NCI-H748 (cell line): ENCODE measurements around the gene TUSC2.
"Not testable (repeated sequence)": the region's sequence is repeated elsewhere in the genome, so short reads cannot be mapped to it uniquely, and the experiment has no call there.

ENCODE experiments used
- DNase-seq: peaks from one replicate; lab custom pipeline; 2025; ENCODE audit not compliant: unreplicated experiment; lab: John Stamatoyannopoulos, UW

TUSC2 gene

GRCh38 chr3:50319181-50319893 is 8.7 kb downstream of the TUSC2 start:
- DNase-seq: no peak

- no peak for DNase-seq
Observed at GRCh38 chr3:50318615-50319014, 9.4 kb downstream of the TUSC2 start.

DNA sequence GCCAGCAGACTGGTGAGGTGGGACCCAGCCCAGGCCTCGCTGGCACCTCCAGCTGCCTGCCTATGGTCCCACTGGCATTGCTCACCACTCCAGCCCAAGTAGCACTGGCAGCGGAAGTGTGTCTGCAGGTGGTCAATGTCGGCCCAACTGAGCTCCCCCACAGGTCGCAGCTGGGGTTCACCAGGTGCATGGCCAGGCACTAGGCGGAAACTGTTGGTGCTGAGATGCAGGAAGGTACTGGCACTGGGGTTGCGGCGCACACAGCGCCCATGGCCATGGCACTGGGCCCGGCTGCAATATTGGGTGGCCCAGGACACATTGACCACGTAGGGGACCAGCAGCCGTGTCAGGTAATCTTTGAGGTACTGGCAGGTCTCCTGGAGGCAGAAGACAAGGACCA is 9.9 kb downstream of the TUSC2 start:
- no peak for DNase-seq

GRCh38 chr3:50317300-50317699 is 10.7 kb downstream of the TUSC2 start:
- DNase-seq: no peak

DNA sequence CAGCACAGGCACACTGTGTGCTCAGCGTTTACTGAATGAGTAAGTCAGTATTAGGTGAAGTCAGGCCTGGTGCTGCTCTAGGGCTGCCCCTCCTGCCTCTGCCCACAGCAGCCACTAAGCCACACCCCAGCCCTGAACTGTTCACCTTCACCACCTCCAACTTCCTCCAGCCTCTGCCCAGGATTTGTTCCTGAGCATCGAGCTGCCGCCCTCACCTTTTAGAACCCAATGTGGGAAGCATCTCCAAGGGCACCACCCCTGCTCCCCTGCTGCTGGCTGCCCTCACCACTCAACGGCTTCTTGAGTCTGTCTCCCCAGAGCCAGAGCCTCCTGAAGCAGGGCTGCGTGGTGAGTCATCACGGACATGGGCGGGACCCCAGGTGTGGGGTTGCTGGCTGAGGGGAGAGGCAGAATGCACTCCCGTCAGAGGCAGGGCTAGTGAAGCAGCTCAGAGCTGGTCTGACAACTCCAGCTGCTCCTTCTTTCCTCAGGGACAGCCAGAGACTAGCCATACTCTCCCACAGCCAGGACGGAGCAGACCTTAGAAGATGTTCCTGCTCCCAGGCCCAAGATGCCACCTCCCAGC is 11.3 kb downstream of the TUSC2 start:
- no peak for DNase-seq

GRCh38 chr3:50314816-50315215 is 13.2 kb downstream of the TUSC2 start:
- DNase-seq: no peak

DNA sequence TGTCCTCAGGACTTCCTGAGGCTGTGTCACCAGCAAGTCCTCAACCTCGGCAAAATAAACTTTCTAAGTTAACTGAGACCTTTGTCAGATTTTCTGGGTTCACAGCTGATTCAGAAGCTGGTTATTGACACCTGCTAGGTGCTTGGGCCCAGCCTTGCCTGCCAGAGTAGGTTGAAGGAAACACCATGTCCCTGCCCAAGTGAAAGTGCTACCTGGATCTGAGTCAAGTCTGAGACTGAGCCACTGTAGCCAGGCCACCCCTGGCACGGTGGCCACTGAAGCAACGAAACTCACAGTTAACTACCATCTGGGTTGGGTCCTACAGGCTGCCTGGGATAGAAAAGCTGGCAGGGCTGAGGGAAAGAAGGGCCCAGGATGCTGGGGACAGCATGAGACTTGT is 13.7 kb downstream of the TUSC2 start:
- no peak for DNase-seq

DNA sequence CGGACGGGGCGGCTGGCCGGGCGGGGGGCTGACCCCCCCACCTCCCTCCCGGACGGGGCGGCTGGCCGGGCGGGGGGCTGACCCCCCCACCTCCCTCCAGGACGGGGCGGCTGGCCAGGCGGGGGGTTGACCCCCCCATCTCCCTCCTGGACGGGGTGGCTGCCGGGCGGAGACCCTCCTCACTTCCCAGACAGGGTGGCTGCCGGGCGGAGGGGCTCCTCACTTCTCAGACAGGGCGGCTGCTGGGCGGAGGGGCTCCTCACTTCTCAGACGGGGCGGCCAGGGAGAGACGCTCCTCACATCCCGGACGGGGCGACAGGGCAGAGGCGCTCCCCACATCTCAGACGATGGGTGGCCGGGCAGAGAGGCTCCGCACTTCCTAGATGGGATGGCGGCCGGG is 16.0 kb downstream of the TUSC2 start:
- not testable (repeated sequence) for DNase-seq

DNA sequence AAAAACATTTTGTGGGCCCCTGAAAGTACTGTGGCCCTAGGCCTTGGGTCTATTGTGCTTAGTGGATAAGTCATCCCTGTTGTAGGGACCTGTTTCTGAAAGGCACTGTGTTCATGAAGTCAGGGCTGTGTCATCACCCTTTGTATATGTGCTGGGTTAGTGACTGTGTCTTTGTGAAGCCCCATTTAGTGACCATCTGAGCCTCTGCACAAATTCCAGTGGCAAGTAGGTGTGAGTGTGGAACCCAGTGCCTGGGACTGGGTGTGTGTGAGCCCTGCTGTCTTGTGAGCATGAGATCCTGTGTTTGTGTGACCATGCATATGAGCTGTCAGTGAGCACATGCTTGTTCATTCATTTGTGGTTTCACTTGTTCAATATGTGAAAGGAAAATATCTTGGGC is 23.4 kb downstream of the TUSC2 start:
- no peak for DNase-seq

DNA sequence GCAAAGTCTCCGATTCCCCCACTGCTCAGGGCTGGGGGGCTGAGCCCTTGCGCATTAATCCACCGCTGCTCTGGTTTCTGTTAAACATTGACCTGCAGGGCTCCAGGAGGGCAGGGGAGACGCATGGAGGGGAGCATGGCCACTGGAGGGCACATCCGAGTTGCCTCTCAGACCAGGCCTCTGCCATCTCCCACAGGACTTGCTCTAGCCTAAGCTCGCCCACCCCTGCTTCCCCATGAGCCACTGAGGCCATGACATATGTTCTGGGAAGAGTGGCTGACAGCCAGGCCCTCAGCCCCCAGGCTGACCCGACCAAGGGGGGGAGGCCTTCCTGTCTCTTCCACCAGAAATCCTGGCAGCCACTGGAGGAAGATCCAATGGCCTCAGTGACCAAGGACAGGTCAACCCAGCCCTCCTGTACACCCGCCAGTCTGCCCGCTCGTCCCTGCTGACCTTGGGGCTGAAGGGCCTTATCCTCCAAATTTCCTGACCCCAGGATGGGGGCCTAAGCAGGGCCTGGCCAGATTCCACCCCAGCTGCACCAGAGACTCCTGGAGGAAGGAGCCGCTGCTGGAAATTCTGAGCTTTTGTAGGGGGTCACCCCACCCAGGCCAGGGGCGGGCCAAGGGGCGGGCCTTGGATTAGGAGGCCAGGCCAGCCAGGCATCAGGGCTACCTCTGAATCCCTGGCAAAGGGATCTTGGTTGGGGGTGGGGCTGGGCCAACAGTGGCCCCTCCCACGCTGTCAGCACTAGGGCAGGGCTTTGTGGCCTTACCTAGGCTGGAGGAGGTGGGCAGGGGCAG is 24.8 kb downstream of the TUSC2 start, which contains the start of gene HYAL1:
Gene HYAL1, minus strand, starts transcription at position 562 of the 803 bp plus-strand sequence. CDS start 618 bp downstream, outside the sequence.
- DNase-seq: no peak

DNA sequence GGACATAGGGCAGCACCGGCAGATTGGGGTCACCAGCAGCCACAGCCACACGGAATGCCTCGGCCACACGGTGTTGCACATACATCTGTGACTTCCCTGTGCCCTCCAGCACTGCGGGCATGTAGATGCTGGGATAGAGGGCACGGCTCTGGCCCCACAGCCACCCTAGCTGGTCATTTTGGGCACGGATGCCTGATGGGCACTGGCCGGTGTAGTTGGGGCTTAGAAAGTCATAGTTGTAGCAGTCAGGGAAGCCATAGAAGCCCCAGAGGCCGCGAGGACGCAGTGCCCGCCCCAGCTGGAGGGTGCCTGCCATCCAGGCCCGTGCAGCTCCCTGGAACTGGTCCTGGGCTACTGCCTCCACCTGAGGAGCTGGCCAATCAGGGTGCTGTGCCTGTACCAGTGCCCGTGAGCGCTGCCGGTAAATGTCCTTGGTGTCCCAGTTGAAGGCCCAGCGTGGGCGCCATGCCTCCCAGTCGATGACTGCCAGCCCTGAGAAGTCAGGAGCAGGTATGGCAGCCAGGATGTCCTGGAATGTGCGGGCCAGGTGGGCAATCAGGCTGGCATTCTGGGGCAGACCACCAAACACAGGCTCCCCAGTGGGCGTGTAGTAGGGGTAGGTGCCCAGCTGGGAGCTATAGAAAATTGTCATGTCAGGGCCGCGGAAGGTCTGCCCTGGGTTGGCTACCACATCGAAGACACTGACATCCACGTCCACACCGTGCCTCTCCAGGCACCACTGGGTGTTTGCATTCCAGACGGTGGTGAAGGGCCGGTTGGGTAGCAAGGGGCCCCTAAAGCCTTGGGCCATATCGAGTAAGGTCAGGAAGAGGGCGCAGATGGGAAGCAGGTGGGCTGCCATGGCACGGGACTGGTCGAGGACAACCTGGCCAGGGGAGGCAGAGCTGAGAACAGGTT is 25.7 kb downstream of the TUSC2 start:
- no peak for DNase-seq

GRCh38 chr3:50300681-50301254 is 27.3 kb downstream of the TUSC2 start:
- no peak for DNase-seq

DNA sequence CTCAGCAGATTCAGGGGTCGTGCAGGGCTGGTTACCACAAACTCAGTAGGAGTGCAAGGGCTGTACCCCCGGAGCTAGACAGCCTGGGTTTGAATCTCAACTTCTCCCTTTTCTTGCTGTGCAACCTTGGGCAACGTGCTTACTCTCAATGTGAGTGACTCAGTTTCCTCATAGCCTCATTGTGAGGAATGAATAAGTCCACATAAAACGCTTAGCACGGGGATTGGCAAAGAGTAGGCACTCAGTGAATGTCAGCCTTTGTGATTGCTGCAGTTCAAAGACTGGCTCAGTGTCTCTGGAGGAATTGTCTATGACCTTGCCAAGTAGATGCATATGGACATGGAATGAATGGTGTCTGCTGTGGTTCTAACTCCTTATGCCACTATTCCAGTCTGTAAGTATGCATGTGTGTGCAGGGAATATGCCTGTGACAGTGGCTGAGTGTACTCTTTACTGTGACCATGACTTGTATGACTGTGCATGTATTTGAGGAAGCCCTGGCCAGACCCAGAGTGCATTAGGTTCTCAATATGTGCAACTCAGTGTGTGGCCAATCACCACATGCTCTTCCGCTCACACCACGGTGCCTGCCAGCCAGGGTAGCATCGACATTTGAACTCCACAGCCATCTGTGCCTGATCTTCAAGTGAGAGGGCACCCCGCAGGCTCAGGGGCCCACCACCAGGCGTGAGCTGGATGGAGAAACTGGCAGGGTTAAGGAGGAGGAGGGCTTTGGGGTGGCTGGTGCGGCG is 27.9 kb downstream of the TUSC2 start:
- DNase-seq: no peak

GRCh38 chr3:50299638-50299928 is 28.4 kb downstream of the TUSC2 start:
- DNase-seq: no peak

- peak; percentile 94 for DNase-seq
Observed at GRCh38 chr3:50298836-50299637, 29.0 kb downstream of the TUSC2 start, which contains the start of the genes HYAL3 and NAA80. Gene HYAL3, minus strand, starts transcription at chr3:50299405. Its CDS starts 3,803 bp downstream, at chr3:50295602. Gene NAA80, minus strand, starts transcription at chr3:50299405. Its CDS starts 1,942 bp downstream, at chr3:50297463.

- DNase-seq: no peak
Observed at GRCh38 chr3:50297896-50298725, 29.9 kb downstream of the TUSC2 start.

- no peak for DNase-seq
Observed at GRCh38 chr3:50297384-50297775, 30.6 kb downstream of the TUSC2 start.

DNA sequence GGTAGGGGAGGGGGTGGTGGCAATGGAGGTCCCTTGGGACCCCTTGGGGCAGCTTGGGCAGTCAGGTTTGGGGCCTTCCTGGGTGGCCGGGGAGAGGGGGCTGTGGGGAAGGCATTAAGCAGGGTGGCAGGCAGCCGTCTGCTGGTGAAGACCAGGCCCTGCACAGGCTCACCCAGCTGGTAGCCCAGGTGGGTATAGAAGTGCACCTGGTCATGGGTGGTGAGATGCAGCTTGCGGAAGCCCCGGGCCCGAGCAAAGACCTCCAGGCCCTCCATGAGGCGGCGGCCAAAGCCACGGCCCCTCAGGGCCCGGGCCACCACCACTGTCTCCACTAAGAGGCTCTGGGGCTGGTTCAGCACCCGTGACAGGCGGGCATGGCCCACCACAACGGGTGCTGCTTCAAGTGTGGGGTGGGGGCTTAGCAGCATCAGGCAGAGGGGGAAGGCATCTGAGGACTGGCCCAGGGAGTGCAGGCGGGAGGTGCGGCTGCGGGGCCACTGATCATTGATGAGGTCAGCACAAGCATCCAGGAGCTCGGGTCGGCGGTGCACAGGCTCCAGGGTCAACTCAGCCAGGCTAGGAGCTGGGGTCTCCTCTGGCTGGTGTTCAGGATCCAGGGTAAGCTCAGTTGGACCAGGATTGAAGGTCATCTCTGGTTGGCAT is 31.2 kb downstream of the TUSC2 start:
- DNase-seq: no peak
